ENCODE results near the gene ZNF561.

Gene ZNF561

GRCh38 chr19:9570255-9570654, 50.8 kb downstream of the ZNF561 start:
- DNase-seq: no peak

- no peak for DNase-seq
Observed at GRCh38 chr19:9566729-9567128, 54.3 kb downstream of the ZNF561 start.

GRCh38 chr19:9565900-9566705, 54.9 kb downstream of the ZNF561 start:
- DNase-seq: peak; percentile 8
